Measurements from ENCODE around the gene FCHO2. TPM values are rescaled to one million over a fixed set of nuclear protein-coding genes. Genes with fewer than 3 reads are reported as not detected.
A peak's percentile ranks its signal among the peaks of the same experiment; 100 is the strongest.

FCHO2 gene
- total RNA-seq, 6 experiments from 2014 or later: 11.7 to 22.8 (median 14.8) TPM

- TF ChIP-seq CTCF (IDR thresholded peaks at IDR 0.05): no peak
- TF ChIP-seq POLR2A (IDR thresholded peaks at IDR 0.05): no peak
- no peaks in the 10 kb centered on the region for H3K4me1 ChIP-seq
- H3K9me3 ChIP-seq: no peaks in the 10 kb centered on the region
- H3K27ac ChIP-seq: no peak overlapping the region
- no peaks in the 10 kb centered on the region for H3K27me3 ChIP-seq
- DNase-seq: no peak
- no peak for ATAC-seq
- intact Hi-C loops (cut with DNase I): no loop called here
- H3K36me3 ChIP-seq: peaks cover 0 to 9% (median 0%) of the 10 kb centered on the region in 4 donors
- no peak overlapping the region for H3K4me3 ChIP-seq
- 94% methylated on average over 1 of the region's 1 CpG for WGBS (ENCODE audit: insufficient coverage, low coverage, low lambda C conversion rate, missing lambda C conversion rate)
Measured at GRCh38 chr5:72985719-72986118, 29.9 kb downstream of the FCHO2 start.

DNA sequence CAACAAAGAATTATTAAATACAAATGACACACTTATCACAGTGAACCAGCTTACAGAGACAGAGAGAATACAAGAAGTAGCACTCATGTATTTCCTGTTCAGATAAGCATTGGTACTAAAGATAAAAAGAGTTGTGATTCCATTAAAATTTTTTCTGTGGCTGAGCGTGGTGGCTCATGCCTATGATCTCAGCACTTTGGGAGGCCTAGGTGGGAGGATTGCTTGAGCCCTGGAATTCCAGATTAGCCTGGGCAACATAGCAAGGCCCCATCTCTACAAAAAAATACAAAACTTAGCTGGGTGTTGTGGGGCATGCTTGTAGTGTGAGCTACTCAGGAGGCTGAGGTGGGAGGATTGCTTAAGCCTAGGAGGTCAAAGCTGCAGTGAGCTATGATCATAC lies 32.9 kb downstream of the FCHO2 start:
- Histone ChIP-seq H3K36me3 (peaks cover 0 to 9% (median 0%) of the 10 kb centered on the region in 4 donors), H3K4me3 (no peak overlapping the region), H3K4me1 (no peaks in the 10 kb centered on the region), H3K9me3 (no peaks in the 10 kb centered on the region), H3K27ac (no peak overlapping the region), H3K27me3 (no peaks in the 10 kb centered on the region)
- intact Hi-C loops (cut with DNase I): no loop called here
- no peak for TF ChIP-seq CTCF (IDR thresholded peaks at IDR 0.05)
- TF ChIP-seq POLR2A (IDR thresholded peaks at IDR 0.05): no peak
- no CpG with 5 or more reads among the region's 1 CpG for WGBS (ENCODE audit: insufficient coverage, low coverage, low lambda C conversion rate, missing lambda C conversion rate)
- DNase-seq (no peak), ATAC-seq (no peak)

DNA sequence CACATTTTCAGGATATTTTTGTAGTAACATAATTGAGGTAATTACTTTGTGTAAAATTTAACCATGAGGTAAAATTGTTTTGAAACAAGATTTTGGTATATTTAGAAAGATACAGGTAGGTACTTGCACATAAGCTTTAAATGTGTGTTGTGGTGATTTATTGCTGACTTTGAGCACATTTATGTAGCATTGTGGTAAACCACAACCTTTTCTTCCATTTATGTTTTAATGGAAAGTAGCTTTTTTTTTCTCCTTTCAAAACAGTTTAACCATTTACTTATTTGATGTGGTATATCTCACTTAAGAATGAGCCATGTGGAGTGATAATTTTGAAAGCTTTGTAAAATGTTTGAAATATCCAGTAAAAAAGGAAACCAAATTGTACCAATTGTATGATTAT lies 35.6 kb downstream of the FCHO2 start:
- no peak overlapping the region for H3K27ac ChIP-seq
- H3K4me3 ChIP-seq: no peak overlapping the region
- DNase-seq (no peak), ATAC-seq (no peak)
- H3K36me3 ChIP-seq: peaks cover 0 to 10% (median 1%) of the 10 kb centered on the region in 4 donors
- H3K27me3 ChIP-seq: no peaks in the 10 kb centered on the region
- TF ChIP-seq POLR2A (IDR thresholded peaks at IDR 0.05) (no peak), CTCF (IDR thresholded peaks at IDR 0.05) (no peak)
- H3K4me1 ChIP-seq: no peaks in the 10 kb centered on the region
- intact Hi-C loops (cut with DNase I): no loop called here
- H3K9me3 ChIP-seq: no peaks in the 10 kb centered on the region

DNA sequence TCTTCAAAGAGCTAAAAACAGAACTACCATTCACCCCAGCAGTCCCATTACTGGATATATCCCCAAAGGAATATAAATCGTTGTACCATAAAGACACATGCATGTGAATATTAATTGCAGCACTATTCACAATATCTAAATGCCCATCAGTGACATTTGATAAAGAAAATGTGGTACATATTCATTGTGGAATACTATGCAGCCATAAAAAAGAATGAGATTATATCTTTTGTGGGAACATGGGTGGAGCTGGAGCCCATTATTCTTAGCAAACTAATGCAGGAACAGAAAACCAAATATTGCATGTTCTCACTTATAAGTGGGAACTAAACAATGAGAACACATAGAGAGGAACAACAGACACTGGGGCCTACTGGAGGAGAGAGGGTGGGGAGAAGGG lies 38.7 kb downstream of the FCHO2 start:
- no peaks in the 10 kb centered on the region for H3K27me3 ChIP-seq
- no peak overlapping the region for H3K27ac ChIP-seq
- H3K4me1 ChIP-seq: no peaks in the 10 kb centered on the region
- no peak overlapping the region for H3K4me3 ChIP-seq
- intact Hi-C loops (cut with DNase I): no loop called here
- no peaks in the 10 kb centered on the region for H3K9me3 ChIP-seq
- DNase-seq (no peak), ATAC-seq (no peak)
- no peak for TF ChIP-seq POLR2A (IDR thresholded peaks at IDR 0.05)
- no peak for TF ChIP-seq CTCF (IDR thresholded peaks at IDR 0.05)
- 100% methylated on average over 1 of the region's 1 CpG for WGBS (ENCODE audit: insufficient coverage, low coverage, low lambda C conversion rate, missing lambda C conversion rate)
- H3K36me3 ChIP-seq: peaks cover 0 to 15% (median 1%) of the 10 kb centered on the region in 4 donors

DNA sequence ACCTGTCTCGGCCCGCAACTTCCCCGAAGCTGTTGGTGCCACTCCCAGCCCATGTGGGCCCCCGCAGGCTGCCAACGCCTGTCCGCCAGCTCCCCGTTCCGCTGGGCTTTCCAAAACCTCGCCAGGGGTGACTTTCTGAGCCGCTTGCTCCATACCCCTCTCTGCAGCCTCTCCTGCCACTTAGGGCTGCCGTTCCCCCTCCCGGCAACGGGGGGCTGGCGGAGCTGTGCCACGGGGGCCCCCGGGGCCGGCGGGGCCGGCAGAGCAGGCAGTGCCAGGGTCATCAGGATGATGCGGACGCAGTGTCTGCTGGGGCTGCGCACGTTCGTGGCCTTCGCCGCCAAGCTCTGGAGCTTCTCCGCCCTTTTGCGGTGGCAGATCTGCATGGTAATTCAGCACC lies 40.8 kb downstream of the FCHO2 start:
- Histone ChIP-seq H3K36me3 (peaks cover 0 to 6% (median 1%) of the 10 kb centered on the region in 4 donors), H3K4me1 (no peaks in the 10 kb centered on the region), H3K4me3 (no peak overlapping the region), H3K27me3 (no peaks in the 10 kb centered on the region), H3K27ac (no peak overlapping the region), H3K9me3 (no peaks in the 10 kb centered on the region)
- intact Hi-C loops (cut with DNase I): no loop called here
- ATAC-seq (peak in 1 of 4 donors; percentile 31), DNase-seq (no peak)
- no peak for TF ChIP-seq CTCF (IDR thresholded peaks at IDR 0.05)
- no peak for TF ChIP-seq POLR2A (IDR thresholded peaks at IDR 0.05)
- WGBS (ENCODE audit: insufficient coverage, low coverage, low lambda C conversion rate, missing lambda C conversion rate): 96% methylated on average over 9 of the region's 28 CpGs
